Breast epithelium (tissue), 4 donors: ENCODE measurements around the gene KIAA1217. TPM values are rescaled to one million over a fixed set of nuclear protein-coding genes. Genes with fewer than 3 reads are reported as not detected.

Source experiments
- DNase-seq, 2 donors: peaks; one replicate each; pipeline ENCODE4 v3.0.0-alpha.2; 2019; ENCODE audit warnings: low spot score in 2 of 2
- H3K27ac ChIP-seq, 2 donors: fragments of 200-600 bp; sonication (generic) in 1 of 2; one replicate each; pipeline ENCODE4 v1.5.1; 2016 to 2019; ENCODE audit warnings: mild to moderate bottlenecking in 1 of 2
- H3K27me3 ChIP-seq, 2 donors: fragments of 200-600 bp; sonication (generic) in 1 of 2; one replicate each; pipeline versions ENCODE4 v1.5.1 to v1.6.0; 2017 to 2019; ENCODE audit warnings: control low read depth in 1 of 2, mild to moderate bottlenecking in 1 of 2
- H3K36me3 ChIP-seq: fragments of 200-600 bp; one replicate; pipeline ENCODE4 v1.5.1; 2019
- H3K4me1 ChIP-seq, 2 donors: fragments of 200-600 bp; sonication (generic); one replicate each; pipeline ENCODE4 v1.5.1; 2016 to 2019; ENCODE audit warnings: control low read depth in 1 of 2
- H3K4me3 ChIP-seq, 3 donors: fragments of 200-600 bp; sonication (generic); 1 replicate in 2 of 3; 2 replicates in 1 of 3; pipeline ENCODE4 v1.5.1; 2016 to 2019; ENCODE audit warnings: mild to moderate bottlenecking in 3 of 3, moderate library complexity in 2 of 3
- H3K9me3 ChIP-seq, 2 donors: fragments of 200-600 bp; sonication (generic) in 1 of 2; one replicate each; pipeline ENCODE4 v1.5.1; 2016 to 2019; ENCODE audit warnings: control low read depth in 1 of 2
- CTCF ChIP-seq, 3 donors: fragments of 450-650 bp; IDR thresholded peaks; one replicate each; pipeline ENCODE4 v1.5.1; 2016 to 2017; ENCODE audit warnings: antibody characterized with exemption in 3 of 3, mild to moderate bottlenecking in 3 of 3, moderate library complexity in 3 of 3
- POLR2A ChIP-seq: fragments of 450-650 bp; IDR thresholded peaks from one replicate; pipeline ENCODE4 v1.6.1; 2016; ENCODE audit warnings: antibody characterized with exemption, mild to moderate bottlenecking, moderate library complexity
- POLR2AphosphoS5 ChIP-seq, 3 donors: sonication (generic); formaldehyde crosslinking; IDR thresholded peaks; one replicate each; pipeline ENCODE4 v1.6.1; 2017; ENCODE audit warnings: antibody characterized with exemption in 3 of 3
- intact Hi-C: fragments of 100-400 bp; cut with DNase I; formaldehyde crosslinking; loops from one replicate; pipeline ENCODE4 v1.15.1; 2023; ENCODE audit warnings: low total_unique reads
- total RNA-seq, 3 donors: library from RNA; depleted of rRNA; stranded (reverse); fragments of >200 nt; gene quantifications; one replicate each; pipeline ENCODE4 v1.1.0, GENCODE V29; 2016

KIAA1217 gene
- total RNA-seq, 3 donors from 2014 or later: 19.7 to 154 (median 83.6) TPM

- H3K4me3 ChIP-seq: no peak overlapping the region
- no peaks in the 10 kb centered on the region for H3K27me3 ChIP-seq
- H3K4me1 ChIP-seq: no peaks in the 10 kb centered on the region
- no peak overlapping the region for H3K27ac ChIP-seq
- DNase-seq: no peak
- no peak for TF ChIP-seq POLR2A
- no peak for TF ChIP-seq CTCF (IDR thresholded peaks at IDR 0.05)
- no peak for TF ChIP-seq POLR2AphosphoS5 (IDR thresholded peaks at IDR 0.05)
- no peaks in the 10 kb centered on the region for H3K9me3 ChIP-seq
- intact Hi-C loops: no loop called here
- H3K36me3 ChIP-seq: no peaks in the 10 kb centered on the region
Measured at GRCh38 chr10:24394461-24395190, 185.7 kb downstream of the KIAA1217 start.

- H3K4me1 ChIP-seq: no peaks in the 10 kb centered on the region
- TF ChIP-seq POLR2A: no peak
- TF ChIP-seq CTCF (IDR thresholded peaks at IDR 0.05): no peak
- TF ChIP-seq POLR2AphosphoS5 (IDR thresholded peaks at IDR 0.05): no peak
- no peak overlapping the region for H3K4me3 ChIP-seq
- H3K36me3 ChIP-seq: no peaks in the 10 kb centered on the region
- H3K27me3 ChIP-seq: no peaks in the 10 kb centered on the region
- no peaks in the 10 kb centered on the region for H3K9me3 ChIP-seq
- DNase-seq: no peak
- no peak overlapping the region for H3K27ac ChIP-seq
- intact Hi-C loops: no loop called here
Measured at GRCh38 chr10:24396396-24396795, 187.5 kb downstream of the KIAA1217 start.

- Histone ChIP-seq H3K36me3 (no peaks in the 10 kb centered on the region), H3K4me3 (no peak overlapping the region), H3K27me3 (no peaks in the 10 kb centered on the region), H3K4me1 (no peaks in the 10 kb centered on the region), H3K9me3 (no peaks in the 10 kb centered on the region), H3K27ac (no peak overlapping the region)
- no peak for DNase-seq
- TF ChIP-seq CTCF (IDR thresholded peaks at IDR 0.05) (no peak), POLR2A (no peak), POLR2AphosphoS5 (IDR thresholded peaks at IDR 0.05) (no peak)
- intact Hi-C loops: no loop called here
Measured at GRCh38 chr10:24397662-24398061, 188.7 kb downstream of the KIAA1217 start.

- no peaks in the 10 kb centered on the region for H3K9me3 ChIP-seq
- TF ChIP-seq POLR2A: no peak
- TF ChIP-seq POLR2AphosphoS5 (IDR thresholded peaks at IDR 0.05): no peak
- H3K4me3 ChIP-seq: no peak overlapping the region
- no peaks in the 10 kb centered on the region for H3K36me3 ChIP-seq
- H3K4me1 ChIP-seq: no peaks in the 10 kb centered on the region
- peak overlapping the region in 1 of 2 donors; percentile 12 for H3K27ac ChIP-seq
- no peaks in the 10 kb centered on the region for H3K27me3 ChIP-seq
- intact Hi-C loops: loop anchor here (10.0 kb wide), 1 partner anchor 1420 kb away; no protein-coding TSS in a partner anchor
- DNase-seq: no peak
Measured at GRCh38 chr10:24404567-24404966, 195.6 kb downstream of the KIAA1217 start.

GRCh38 chr10:24405635-24406034 lies 196.7 kb downstream of the KIAA1217 start:
- Histone ChIP-seq H3K9me3 (no peaks in the 10 kb centered on the region), H3K4me1 (no peaks in the 10 kb centered on the region), H3K27ac (no peak overlapping the region), H3K36me3 (no peaks in the 10 kb centered on the region), H3K27me3 (no peaks in the 10 kb centered on the region), H3K4me3 (no peak overlapping the region)
- intact Hi-C loops: loop anchor here (10.0 kb wide), 1 partner anchor 1419 kb away; no protein-coding TSS in a partner anchor
- no peak for TF ChIP-seq POLR2AphosphoS5 (IDR thresholded peaks at IDR 0.05)
- TF ChIP-seq POLR2A: no peak
- no peak for TF ChIP-seq CTCF (IDR thresholded peaks at IDR 0.05)
- DNase-seq: no peak
